GM06990 (cell line): ENCODE measurements around the gene CAMK2A.
"Not testable (repeated sequence)": the region's sequence is repeated elsewhere in the genome, so short reads cannot be mapped to it uniquely, and the experiment has no call there.

Experiments
- DNase-seq: peaks from one replicate; pipeline ENCODE4 v3.0.0-alpha.2; 2011; ENCODE audit not compliant: insufficient read length; ENCODE audit errors: extremely low read depth
- H3K27me3 ChIP-seq: replicated peaks from 2 replicates; pipeline ENCODE4 v1.6.0; 2011; ENCODE audit warnings: low read length; ENCODE audit not compliant: control insufficient read depth, insufficient read depth
- H3K36me3 ChIP-seq: 2 replicates; pipeline ENCODE4 v1.5.1; 2011; ENCODE audit warnings: low read length; ENCODE audit not compliant: control insufficient read depth, insufficient read depth
- H3K4me3 ChIP-seq: replicated peaks from 2 replicates; pipeline ENCODE4 v1.5.1; 2011; ENCODE audit warnings: low read depth, mild to moderate bottlenecking, control low read depth, low read length
- TF ChIP-seq, protein P1 (sequence below): IDR thresholded peaks from 2 replicates; pipeline ENCODE4 v1.5.1; 2011; ENCODE audit warnings: low read length, control low read depth, mild to moderate bottlenecking, inconsistent platforms; ENCODE audit not compliant: insufficient read depth, poor library complexity, severe bottlenecking

CAMK2A gene

DNA sequence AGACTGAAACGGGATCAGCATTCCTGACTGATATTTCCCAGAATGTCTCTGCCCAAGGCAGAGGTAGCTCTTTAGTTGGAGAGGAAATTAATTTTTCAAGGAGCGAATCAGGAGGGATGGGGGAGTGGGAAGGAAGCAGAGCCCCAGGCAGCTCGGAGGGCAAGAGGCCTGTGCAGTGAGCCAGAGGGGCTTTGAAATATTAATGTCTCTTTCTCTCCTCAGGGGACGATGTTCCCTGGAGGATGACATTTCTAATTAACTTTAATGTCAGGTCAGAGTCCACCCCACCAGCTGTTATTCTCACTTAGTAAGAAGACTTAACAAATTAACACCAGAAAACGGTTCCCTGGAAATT lies 54.1 kb downstream of the CAMK2A start:
- no peak for DNase-seq
- Histone ChIP-seq H3K4me3 (no peak overlapping the region), H3K36me3 (no peaks in the 10 kb centered on the region), H3K27me3 (no peaks in the 10 kb centered on the region; the same call in 1 of the 2 replicates)
- TF ChIP-seq, protein P1, sequence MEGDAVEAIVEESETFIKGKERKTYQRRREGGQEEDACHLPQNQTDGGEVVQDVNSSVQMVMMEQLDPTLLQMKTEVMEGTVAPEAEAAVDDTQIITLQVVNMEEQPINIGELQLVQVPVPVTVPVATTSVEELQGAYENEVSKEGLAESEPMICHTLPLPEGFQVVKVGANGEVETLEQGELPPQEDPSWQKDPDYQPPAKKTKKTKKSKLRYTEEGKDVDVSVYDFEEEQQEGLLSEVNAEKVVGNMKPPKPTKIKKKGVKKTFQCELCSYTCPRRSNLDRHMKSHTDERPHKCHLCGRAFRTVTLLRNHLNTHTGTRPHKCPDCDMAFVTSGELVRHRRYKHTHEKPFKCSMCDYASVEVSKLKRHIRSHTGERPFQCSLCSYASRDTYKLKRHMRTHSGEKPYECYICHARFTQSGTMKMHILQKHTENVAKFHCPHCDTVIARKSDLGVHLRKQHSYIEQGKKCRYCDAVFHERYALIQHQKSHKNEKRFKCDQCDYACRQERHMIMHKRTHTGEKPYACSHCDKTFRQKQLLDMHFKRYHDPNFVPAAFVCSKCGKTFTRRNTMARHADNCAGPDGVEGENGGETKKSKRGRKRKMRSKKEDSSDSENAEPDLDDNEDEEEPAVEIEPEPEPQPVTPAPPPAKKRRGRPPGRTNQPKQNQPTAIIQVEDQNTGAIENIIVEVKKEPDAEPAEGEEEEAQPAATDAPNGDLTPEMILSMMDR: no peak

DNA sequence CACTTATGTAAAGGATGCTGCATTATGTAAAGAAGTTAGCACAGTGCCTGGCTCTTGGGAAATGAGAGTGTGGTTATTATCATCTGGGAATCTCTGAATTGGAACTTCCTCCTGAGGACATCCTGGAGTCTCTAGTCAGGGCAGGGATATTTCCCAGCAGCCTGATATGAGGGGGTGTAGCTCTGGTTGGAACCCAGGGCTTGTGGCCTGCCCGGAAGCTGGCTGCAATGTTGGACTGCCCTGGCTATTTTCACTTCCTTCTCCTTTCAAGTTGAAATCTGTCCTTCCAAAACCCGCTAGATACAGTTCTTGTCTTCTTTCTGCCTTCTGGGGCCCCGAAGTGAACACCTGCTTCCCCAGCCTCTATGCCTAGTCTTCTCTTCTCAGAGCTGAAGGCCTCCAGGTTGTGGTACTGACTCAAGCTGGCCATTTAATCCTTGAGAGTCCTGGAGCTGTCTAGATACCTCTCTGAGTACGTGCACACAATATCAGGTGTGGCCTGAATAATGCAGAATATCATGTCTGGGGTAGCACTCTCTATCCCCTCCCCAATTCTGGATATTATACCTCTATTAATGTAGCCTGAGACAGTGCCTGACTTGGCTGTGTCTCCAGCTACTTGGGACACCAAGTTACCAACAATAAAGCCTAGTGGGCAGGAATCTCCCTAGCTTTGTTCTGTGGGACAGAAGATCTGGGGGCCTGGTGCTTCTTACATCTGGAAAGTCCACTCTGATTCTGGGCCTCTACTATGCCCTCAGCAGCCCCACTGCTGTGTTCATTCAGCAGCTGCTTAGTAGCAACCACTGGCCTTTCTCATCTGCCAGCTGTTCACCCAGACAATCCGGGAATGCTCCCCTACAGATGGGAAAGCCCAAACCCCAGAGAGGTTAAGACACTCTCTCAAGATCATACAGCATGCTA lies 54.7 kb downstream of the CAMK2A start:
- no peak for DNase-seq
- Histone ChIP-seq H3K27me3 (no peaks in the 10 kb centered on the region; the same call in 1 of the 2 replicates), H3K36me3 (no peaks in the 10 kb centered on the region), H3K4me3 (no peak overlapping the region)
- TF ChIP-seq, protein P1: no peak

DNA sequence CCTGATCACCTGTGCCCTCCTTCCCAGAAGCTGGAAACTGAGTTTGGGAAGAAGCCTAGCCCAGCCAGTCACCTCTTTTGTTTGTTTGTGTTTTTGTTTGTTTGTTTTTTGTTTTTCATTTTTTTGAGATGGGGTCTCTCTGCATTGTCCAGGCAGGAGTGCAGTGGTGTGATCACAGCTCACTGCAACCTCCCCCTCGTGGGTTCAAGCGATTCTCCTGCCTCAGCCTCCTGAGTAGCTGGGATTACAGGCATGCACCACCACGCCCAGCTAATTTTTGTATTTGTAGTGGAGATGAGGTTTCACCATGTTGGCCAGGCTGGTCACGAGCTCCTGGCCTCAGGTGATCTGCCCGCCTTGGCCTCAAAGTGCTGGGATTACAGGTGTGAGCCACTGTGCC lies 55.9 kb downstream of the CAMK2A start:
- not testable (repeated sequence) for H3K27me3 ChIP-seq, H3K4me3 ChIP-seq, H3K36me3 ChIP-seq, DNase-seq

DNA sequence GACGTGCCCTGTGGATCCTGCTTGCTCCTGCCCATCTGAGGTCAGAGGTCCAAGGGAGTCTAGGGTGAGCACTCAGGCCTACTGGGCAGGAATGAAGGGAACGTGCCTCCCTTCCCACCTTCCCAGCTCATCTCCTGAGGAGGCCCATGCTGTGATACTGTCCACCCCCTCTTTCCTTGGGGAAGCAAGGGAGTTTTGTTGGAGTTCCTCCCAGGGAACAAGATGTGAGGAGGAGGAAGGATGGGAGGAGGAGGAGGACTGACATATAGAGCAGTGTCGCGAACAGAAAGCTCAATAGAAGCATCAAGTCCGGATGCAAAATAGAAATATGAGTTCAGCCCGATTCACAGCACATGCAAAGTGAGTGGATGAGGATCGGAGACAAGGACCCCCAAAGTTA lies 58.7 kb downstream of the CAMK2A start:
- Histone ChIP-seq H3K27me3 (no peaks in the 10 kb centered on the region; the same call in 1 of the 2 replicates), H3K36me3 (no peaks in the 10 kb centered on the region), H3K4me3 (no peak overlapping the region)
- no peak for DNase-seq
- TF ChIP-seq, protein P1: no peak

DNA sequence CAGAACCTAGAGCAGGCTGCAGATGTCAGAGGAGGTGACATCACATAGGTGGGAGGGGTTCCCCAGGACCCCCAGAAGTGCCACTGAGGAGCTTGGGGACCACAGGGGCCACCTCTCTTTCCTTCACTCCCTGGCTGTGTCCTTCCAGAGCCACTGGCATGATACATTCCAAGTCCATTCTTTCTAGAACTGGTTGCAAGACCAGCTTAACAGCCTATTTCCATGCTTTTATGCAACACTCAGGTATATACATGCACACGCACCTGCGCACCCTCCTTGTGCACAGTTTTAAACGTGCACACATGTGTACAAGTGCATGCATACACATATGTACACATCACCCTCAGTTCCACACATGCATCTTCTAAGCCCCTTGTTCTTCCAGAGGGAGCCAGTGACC lies 60.0 kb downstream of the CAMK2A start:
- no peak overlapping the region for H3K4me3 ChIP-seq
- TF ChIP-seq, protein P1: no peak
- DNase-seq: no peak

DNA sequence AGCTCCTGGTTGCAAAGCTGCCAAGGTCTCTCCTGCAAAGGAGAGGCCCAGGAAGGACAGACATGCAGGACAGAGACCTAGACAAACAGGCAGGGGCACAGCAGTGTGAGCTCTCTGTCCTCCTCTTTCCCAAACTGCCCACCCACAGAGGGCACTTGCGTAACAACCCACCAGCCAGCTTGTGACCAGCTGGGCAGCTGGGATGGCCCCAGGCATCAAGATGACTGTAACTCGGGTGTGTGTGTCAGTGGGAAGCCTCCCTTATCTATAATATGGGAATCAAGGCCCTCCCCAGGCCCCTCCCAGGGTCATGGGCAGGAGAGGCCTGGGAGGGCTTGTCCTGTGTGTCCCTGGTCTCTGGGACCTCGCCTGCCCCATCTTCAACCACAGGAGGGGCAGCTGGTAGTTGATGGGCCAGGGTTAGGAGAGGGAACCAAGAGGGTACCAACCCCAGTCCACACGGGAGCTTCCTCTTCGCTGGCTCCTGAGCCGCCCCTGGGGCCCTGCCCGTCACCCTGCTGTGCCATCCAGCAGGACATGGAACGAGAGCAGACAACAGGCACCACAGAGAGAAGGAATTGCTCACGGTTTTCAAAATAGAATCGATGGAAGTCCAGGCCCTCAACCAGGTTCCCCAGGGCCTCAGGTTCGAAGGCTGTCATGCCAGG lies 61.8 kb downstream of the CAMK2A start:
- TF ChIP-seq, protein P1: no peak
- Histone ChIP-seq H3K4me3 (no peak overlapping the region), H3K36me3 (no peaks in the 10 kb centered on the region), H3K27me3 (no peaks in the 10 kb centered on the region; the same call in 1 of the 2 replicates)
- DNase-seq: no peak

More for the DNA sequence above, 60.0 kb downstream of the CAMK2A start:
- H3K27me3 ChIP-seq: no peaks in the 10 kb centered on the region; the same call in 1 of the 2 replicates
- H3K36me3 ChIP-seq: no peaks in the 10 kb centered on the region
